Fibroblast of lung (primary cell): Measurements from ENCODE around the gene FAM47C.

ENCODE experiments used
- CTCF ChIP-seq, 2 donors: IDR thresholded peaks in 1 of 2; conservative IDR thresholded peaks in 1 of 2; 1 replicate in 1 of 2; 2 replicates in 1 of 2; pipeline ENCODE4 v1.5.1; 2011 to 2012; ENCODE audit warnings: low read length in 2 of 2, control low read depth in 1 of 2, inconsistent platforms in 1 of 2, low read depth in 1 of 2, mild to moderate bottlenecking in 1 of 2
- EZH2 ChIP-seq: IDR thresholded peaks from 2 replicates; pipeline ENCODE4 v1.5.1; 2012; ENCODE audit warnings: low read length, control low read depth, mild to moderate bottlenecking; ENCODE audit errors: missing control alignments

GRCh38 chrX:37010496-37010895 is 2.3 kb downstream of the FAM47C start:
- TF ChIP-seq CTCF (conservative IDR thresholded peaks at IDR 0.05 in 1 of 2, IDR thresholded peaks at IDR 0.05 in 1 of 2; ENCODE audit: low read depth in 1 of 2, low read length in 2 of 2) (no peak), EZH2 (no peak)
